Subcutaneous adipose tissue (tissue), 4 donors: Measurements from ENCODE around the gene MAEL. TPM values are rescaled to one million over a fixed set of nuclear protein-coding genes. Genes with fewer than 3 reads are reported as not detected.

ENCODE experiments used
- CTCF ChIP-seq: fragments of 450-650 bp; IDR thresholded peaks from one replicate; pipeline ENCODE4 v1.5.1; 2016; ENCODE audit warnings: low read depth, mild to moderate bottlenecking, control low read depth, antibody characterized with exemption, moderate library complexity
- small RNA-seq: library from RNA; depleted of rRNA; stranded (forward); fragments of <200 nt; gene quantifications from one replicate; pipeline ENCODE3, GENCODE V24; 2016
- total RNA-seq, 4 donors: library from RNA; depleted of rRNA; stranded (reverse); fragments of >200 nt; gene quantifications; one replicate each; pipeline ENCODE4 v1.1.0, GENCODE V29; 2016

MAEL gene
- total RNA-seq, 4 donors from 2014 or later: 0.33 TPM; not detected in 3

- no peak for TF ChIP-seq CTCF
Measured at GRCh38 chr1:167066333-167067122, 77.4 kb downstream of the MAEL start.

GRCh38 chr1:167067904-167068303 is 78.8 kb downstream of the MAEL start:
- TF ChIP-seq CTCF: no peak

- no peak for TF ChIP-seq CTCF
Measured at GRCh38 chr1:167068761-167069160, 79.7 kb downstream of the MAEL start.

- no peak for TF ChIP-seq CTCF
Measured at GRCh38 chr1:167071286-167071685, 82.2 kb downstream of the MAEL start.

Small RNA genes within 50 kb of the gene (small RNA-seq; reads per million reads assigned to genes)
- gene RNA5SP65: 3.4 reads per million, percentile 64 among the genes with 10 or more reads in this experiment

Other genes with a start within 250 kb of the MAEL start
- 10 to 100 TPM; 25.5 to 29.3 (median 27.0) TPM for gene POGK, start 149.8 kb upstream of the MAEL start, total RNA-seq
- gene TADA1, start 113.0 kb upstream of the MAEL start, total RNA-seq: 1 to 10 TPM; 5.5 to 7.9 (median 6.3) TPM
- under 1 TPM in 1 of 4 donors, not detected in 3; under 0.01 TPM for gene ILDR2, start 13.7 kb upstream of the MAEL start, total RNA-seq
- 1 to 10 TPM in 1 of 4 donors, under 1 TPM in 1, not detected in 2; 0.75 to 1.2 TPM for gene GPA33, start 101.1 kb downstream of the MAEL start, total RNA-seq
- gene STYXL2, start 104.8 kb downstream of the MAEL start, total RNA-seq: 1 to 10 TPM in 1 of 4 donors, under 1 TPM in 2, not detected in 1; 0.16 to 1.4 (median 0.22) TPM
- 10 to 100 TPM; 17.1 to 40.6 (median 20.5) TPM for gene POU2F1, start 231.6 kb downstream of the MAEL start, total RNA-seq